Measurements from ENCODE around the gene DKC1.

GRCh38 chrX:154785716-154786115 is 23.1 kb downstream of the DKC1 start:
- TF ChIP-seq, protein P1, sequence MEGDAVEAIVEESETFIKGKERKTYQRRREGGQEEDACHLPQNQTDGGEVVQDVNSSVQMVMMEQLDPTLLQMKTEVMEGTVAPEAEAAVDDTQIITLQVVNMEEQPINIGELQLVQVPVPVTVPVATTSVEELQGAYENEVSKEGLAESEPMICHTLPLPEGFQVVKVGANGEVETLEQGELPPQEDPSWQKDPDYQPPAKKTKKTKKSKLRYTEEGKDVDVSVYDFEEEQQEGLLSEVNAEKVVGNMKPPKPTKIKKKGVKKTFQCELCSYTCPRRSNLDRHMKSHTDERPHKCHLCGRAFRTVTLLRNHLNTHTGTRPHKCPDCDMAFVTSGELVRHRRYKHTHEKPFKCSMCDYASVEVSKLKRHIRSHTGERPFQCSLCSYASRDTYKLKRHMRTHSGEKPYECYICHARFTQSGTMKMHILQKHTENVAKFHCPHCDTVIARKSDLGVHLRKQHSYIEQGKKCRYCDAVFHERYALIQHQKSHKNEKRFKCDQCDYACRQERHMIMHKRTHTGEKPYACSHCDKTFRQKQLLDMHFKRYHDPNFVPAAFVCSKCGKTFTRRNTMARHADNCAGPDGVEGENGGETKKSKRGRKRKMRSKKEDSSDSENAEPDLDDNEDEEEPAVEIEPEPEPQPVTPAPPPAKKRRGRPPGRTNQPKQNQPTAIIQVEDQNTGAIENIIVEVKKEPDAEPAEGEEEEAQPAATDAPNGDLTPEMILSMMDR (IDR thresholded peaks at IDR 0.05) = no peak
- no peak for TF ChIP-seq POLR2AphosphoS5 (IDR thresholded peaks at IDR 0.05)

Data from breast epithelium (tissue), 3 donors.